ENCODE results near the gene ETDC. TPM values are rescaled to one million over a fixed set of nuclear protein-coding genes. Genes with fewer than 3 reads are reported as not detected.
A peak's percentile ranks its signal among the peaks of the same experiment; 100 is the strongest.
"Not testable (repeated sequence)": the region's sequence is repeated elsewhere in the genome, so short reads cannot be mapped to it uniquely, and the experiment has no call there.

Gene ETDC
- total RNA-seq (not detected), polyA plus RNA-seq (not detected)
- long read RNA-seq, donor 1: 0 reads
- long read RNA-seq, donor 2, partial matches to known transcripts: 0 of 1 reads
- long read RNA-seq, donor 2, other reads (novel, unspliced or antisense): 0 of 1 reads
- long read RNA-seq, donor 3: 0 reads
- long read RNA-seq, donor 4: 0 reads
- long read RNA-seq, donor 5: 0 reads
- long read RNA-seq, donor 6: 0 reads
- long read RNA-seq, donor 7: 0 reads
- long read RNA-seq, donor 8: 0 reads
- long read RNA-seq, donor 9: 0 reads
- long read RNA-seq, donor 10: 0 reads

- no peak within 1 kb of the TSS for H3K4me3 ChIP-seq (ENCODE audit: low read length in 2 of 2)
- WGBS: 100% methylated on average over 1 of the region's 1 CpG
Measured at GRCh38 chrX:135309430-135309923, at the start of gene ETDC. TSS of gene ETDC (plus strand) at chrX:135309480. CDS start at chrX:135309480, 0 bp downstream.

GRCh38 chrX:135260976-135261375 lies 48.3 kb upstream of the ETDC start:
- H3K9me3 ChIP-seq (ENCODE audit: control insufficient read depth in 2 of 2, insufficient read depth in 1 of 2, low read length in 1 of 2); H3K4me3 ChIP-seq (ENCODE audit: low read length in 2 of 2); H3K27ac ChIP-seq (ENCODE audit: low read depth in 1 of 2, low read length in 1 of 2); H3K36me3 ChIP-seq (ENCODE audit: control insufficient read depth in 2 of 2, insufficient read depth in 2 of 2, low read length in 1 of 2); H3K27me3 ChIP-seq (ENCODE audit: control insufficient read depth in 2 of 2, insufficient read depth in 1 of 2, low read length in 1 of 2); H3K4me1 ChIP-seq (ENCODE audit: control insufficient read depth in 2 of 2, insufficient read depth in 2 of 2, low read length in 2 of 2); DNase-seq (ENCODE audit: low read depth in 6 of 9, low spot score in 9 of 9): not testable (repeated sequence)
- 92% methylated on average over 2 of the region's 2 CpGs for WGBS

More at GRCh38 chrX:135309430-135309923, at the start of gene ETDC:
- no peak for DNase-seq (ENCODE audit: low read depth in 6 of 9, low spot score in 9 of 9)
- no peaks in the 10 kb centered on the region for H3K4me1 ChIP-seq (ENCODE audit: control insufficient read depth in 2 of 2, insufficient read depth in 2 of 2, low read length in 2 of 2)
- no peak within 1 kb of the TSS for H3K27ac ChIP-seq (ENCODE audit: low read depth in 1 of 2, low read length in 1 of 2)
- H3K9me3 ChIP-seq (ENCODE audit: control insufficient read depth in 2 of 2, insufficient read depth in 1 of 2, low read length in 1 of 2): no peaks in the 10 kb centered on the region
- no peaks in the 10 kb centered on the region for H3K27me3 ChIP-seq (ENCODE audit: control insufficient read depth in 2 of 2, insufficient read depth in 1 of 2, low read length in 1 of 2)
- no peaks in the 10 kb centered on the region for H3K36me3 ChIP-seq (ENCODE audit: control insufficient read depth in 2 of 2, insufficient read depth in 2 of 2, low read length in 1 of 2)

- H3K4me1 ChIP-seq (ENCODE audit: control insufficient read depth in 2 of 2, insufficient read depth in 2 of 2, low read length in 2 of 2); H3K36me3 ChIP-seq (ENCODE audit: control insufficient read depth in 2 of 2, insufficient read depth in 2 of 2, low read length in 1 of 2); H3K9me3 ChIP-seq (ENCODE audit: control insufficient read depth in 2 of 2, insufficient read depth in 1 of 2, low read length in 1 of 2); DNase-seq (ENCODE audit: low read depth in 6 of 9, low spot score in 9 of 9); H3K27ac ChIP-seq (ENCODE audit: low read depth in 1 of 2, low read length in 1 of 2); H3K27me3 ChIP-seq (ENCODE audit: control insufficient read depth in 2 of 2, insufficient read depth in 1 of 2, low read length in 1 of 2); H3K4me3 ChIP-seq (ENCODE audit: low read length in 2 of 2): not testable (repeated sequence)
- WGBS: 96% methylated on average over 8 of the region's 8 CpGs
Measured at GRCh38 chrX:135263376-135263775, 45.9 kb upstream of the ETDC start.

- Histone ChIP-seq H3K4me1 (ENCODE audit: control insufficient read depth in 2 of 2, insufficient read depth in 2 of 2, low read length in 2 of 2) (no peaks in the 10 kb centered on the region), H3K36me3 (ENCODE audit: control insufficient read depth in 2 of 2, insufficient read depth in 2 of 2, low read length in 1 of 2) (no peaks in the 10 kb centered on the region), H3K9me3 (ENCODE audit: control insufficient read depth in 2 of 2, insufficient read depth in 1 of 2, low read length in 1 of 2) (peaks cover 0 to 6% of the 10 kb centered on the region in 2 donors), H3K27me3 (ENCODE audit: control insufficient read depth in 2 of 2, insufficient read depth in 1 of 2, low read length in 1 of 2) (no peaks in the 10 kb centered on the region), H3K27ac (ENCODE audit: low read depth in 1 of 2, low read length in 1 of 2) (no peak overlapping the region), H3K4me3 (ENCODE audit: low read length in 2 of 2) (no peak overlapping the region)
- DNase-seq (ENCODE audit: low read depth in 6 of 9, low spot score in 9 of 9): no peak
- WGBS: 97% methylated on average over 4 of the region's 4 CpGs
Measured at GRCh38 chrX:135264206-135264605, 45.1 kb upstream of the ETDC start.

GRCh38 chrX:135273162-135273561 lies 36.1 kb upstream of the ETDC start:
- Histone ChIP-seq H3K27ac (ENCODE audit: low read depth in 1 of 2, low read length in 1 of 2) (no peak overlapping the region), H3K27me3 (ENCODE audit: control insufficient read depth in 2 of 2, insufficient read depth in 1 of 2, low read length in 1 of 2) (no peaks in the 10 kb centered on the region), H3K4me3 (ENCODE audit: low read length in 2 of 2) (no peak overlapping the region), H3K36me3 (ENCODE audit: control insufficient read depth in 2 of 2, insufficient read depth in 2 of 2, low read length in 1 of 2) (no peaks in the 10 kb centered on the region), H3K4me1 (ENCODE audit: control insufficient read depth in 2 of 2, insufficient read depth in 2 of 2, low read length in 2 of 2) (no peaks in the 10 kb centered on the region), H3K9me3 (ENCODE audit: control insufficient read depth in 2 of 2, insufficient read depth in 1 of 2, low read length in 1 of 2) (no peaks in the 10 kb centered on the region)
- WGBS: 96% methylated on average over 5 of the region's 5 CpGs
- DNase-seq (ENCODE audit: low read depth in 6 of 9, low spot score in 9 of 9): no peak

GRCh38 chrX:135275973-135276372 lies 33.3 kb upstream of the ETDC start:
- Histone ChIP-seq H3K36me3 (ENCODE audit: control insufficient read depth in 2 of 2, insufficient read depth in 2 of 2, low read length in 1 of 2) (no peaks in the 10 kb centered on the region), H3K4me1 (ENCODE audit: control insufficient read depth in 2 of 2, insufficient read depth in 2 of 2, low read length in 2 of 2) (no peaks in the 10 kb centered on the region), H3K4me3 (ENCODE audit: low read length in 2 of 2) (no peak overlapping the region), H3K9me3 (ENCODE audit: control insufficient read depth in 2 of 2, insufficient read depth in 1 of 2, low read length in 1 of 2) (no peaks in the 10 kb centered on the region), H3K27ac (ENCODE audit: low read depth in 1 of 2, low read length in 1 of 2) (no peak overlapping the region), H3K27me3 (ENCODE audit: control insufficient read depth in 2 of 2, insufficient read depth in 1 of 2, low read length in 1 of 2) (no peaks in the 10 kb centered on the region)
- no peak for DNase-seq (ENCODE audit: low read depth in 6 of 9, low spot score in 9 of 9)

- H3K4me3 ChIP-seq (ENCODE audit: low read length in 2 of 2): no peak overlapping the region
- H3K9me3 ChIP-seq (ENCODE audit: control insufficient read depth in 2 of 2, insufficient read depth in 1 of 2, low read length in 1 of 2): peaks cover 0 to 13% of the 10 kb centered on the region in 2 donors
- no peaks in the 10 kb centered on the region for H3K36me3 ChIP-seq (ENCODE audit: control insufficient read depth in 2 of 2, insufficient read depth in 2 of 2, low read length in 1 of 2)
- no peaks in the 10 kb centered on the region for H3K27me3 ChIP-seq (ENCODE audit: control insufficient read depth in 2 of 2, insufficient read depth in 1 of 2, low read length in 1 of 2)
- H3K4me1 ChIP-seq (ENCODE audit: control insufficient read depth in 2 of 2, insufficient read depth in 2 of 2, low read length in 2 of 2): no peaks in the 10 kb centered on the region
- 98% methylated on average over 2 of the region's 2 CpGs for WGBS
- no peak for DNase-seq (ENCODE audit: low read depth in 6 of 9, low spot score in 9 of 9)
- H3K27ac ChIP-seq (ENCODE audit: low read depth in 1 of 2, low read length in 1 of 2): no peak overlapping the region
Measured at GRCh38 chrX:135287266-135287823, 21.9 kb upstream of the ETDC start.

- peaks cover 0 to 6% of the 10 kb centered on the region in 2 donors for H3K9me3 ChIP-seq (ENCODE audit: control insufficient read depth in 2 of 2, insufficient read depth in 1 of 2, low read length in 1 of 2)
- H3K27ac ChIP-seq (ENCODE audit: low read depth in 1 of 2, low read length in 1 of 2): no peak overlapping the region
- 14% methylated on average over 26 of the region's 26 CpGs for WGBS
- peak in 8 of 9 donors; percentile 11 to 68 (median 30) for DNase-seq (ENCODE audit: low read depth in 6 of 9, low spot score in 9 of 9)
- H3K4me3 ChIP-seq (ENCODE audit: low read length in 2 of 2): peak overlapping the region; percentile 47 to 59
- H3K27me3 ChIP-seq (ENCODE audit: control insufficient read depth in 2 of 2, insufficient read depth in 1 of 2, low read length in 1 of 2): no peaks in the 10 kb centered on the region
- H3K4me1 ChIP-seq (ENCODE audit: control insufficient read depth in 2 of 2, insufficient read depth in 2 of 2, low read length in 2 of 2): no peaks in the 10 kb centered on the region
- H3K36me3 ChIP-seq (ENCODE audit: control insufficient read depth in 2 of 2, insufficient read depth in 2 of 2, low read length in 1 of 2): peaks cover 0 to 2% of the 10 kb centered on the region in 2 donors
Measured at GRCh38 chrX:135295238-135295943, 13.9 kb upstream of the ETDC start.

GRCh38 chrX:135295944-135296305 lies 13.4 kb upstream of the ETDC start:
- Histone ChIP-seq H3K36me3 (ENCODE audit: control insufficient read depth in 2 of 2, insufficient read depth in 2 of 2, low read length in 1 of 2) (peaks cover 0 to 2% of the 10 kb centered on the region in 2 donors), H3K4me1 (ENCODE audit: control insufficient read depth in 2 of 2, insufficient read depth in 2 of 2, low read length in 2 of 2) (no peaks in the 10 kb centered on the region), H3K4me3 (ENCODE audit: low read length in 2 of 2) (peak overlapping the region; percentile 47 to 59), H3K27me3 (ENCODE audit: control insufficient read depth in 2 of 2, insufficient read depth in 1 of 2, low read length in 1 of 2) (no peaks in the 10 kb centered on the region), H3K9me3 (ENCODE audit: control insufficient read depth in 2 of 2, insufficient read depth in 1 of 2, low read length in 1 of 2) (peaks cover 0 to 6% of the 10 kb centered on the region in 2 donors), H3K27ac (ENCODE audit: low read depth in 1 of 2, low read length in 1 of 2) (no peak overlapping the region)
- DNase-seq (ENCODE audit: low read depth in 6 of 9, low spot score in 9 of 9): no peak
- 12% methylated on average over 10 of the region's 10 CpGs for WGBS

All from thymus (tissue), 14 donors.